Measurements from ENCODE around the gene AOPEP. TPM values are rescaled to one million over a fixed set of nuclear protein-coding genes. Genes with fewer than 3 reads are reported as not detected.

The AOPEP gene
- total and polyA plus RNA-seq, 2 of the 13 experiments (the other 11 are each of a cell fraction or from before 2014, with no cell fraction given), result 22.2 to 41.6 TPM

DNA sequence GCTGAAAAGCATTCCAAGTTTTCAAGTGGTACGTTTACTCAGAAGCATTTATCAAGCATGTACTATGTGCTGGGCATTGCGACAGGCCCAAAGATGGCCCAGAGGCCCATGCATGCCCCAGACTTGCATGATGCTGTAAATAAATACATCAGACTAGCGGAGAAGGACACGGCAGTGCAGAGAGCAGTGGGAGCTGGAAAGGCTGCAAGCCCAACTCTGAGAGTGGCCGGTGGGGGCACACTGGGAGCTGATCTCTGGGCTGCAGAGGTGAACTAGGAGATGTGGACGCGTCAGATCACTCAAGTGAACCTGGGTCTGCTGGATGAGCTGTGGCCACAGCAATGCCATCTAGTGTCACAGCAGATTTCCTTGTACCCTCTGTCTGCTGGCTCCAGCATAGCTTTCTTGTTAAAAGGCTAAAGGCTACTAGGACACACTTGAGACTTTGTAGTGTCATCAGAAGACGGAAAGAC is 344.1 kb downstream of the AOPEP start (continued):
- TF ChIP-seq ZNF549 (CRISPR knock-in tag; IDR thresholded peaks at IDR 0.05) (no peak), NBN (conservative IDR thresholded peaks at IDR 0.05) (no peak), HMG20A (CRISPR knock-in tag; IDR thresholded peaks at IDR 0.05; ENCODE audit: borderline replicate concordance) (no peak), XBP1 (CRISPR knock-in tag; IDR thresholded peaks at IDR 0.05) (no peak), ZNF614 (CRISPR knock-in tag; IDR thresholded peaks at IDR 0.05; ENCODE audit: borderline replicate concordance) (0 out of 2 replicates have a peak, but pooled peaks have one; percentile 32), HNRNPUL1 (IDR thresholded peaks at IDR 0.05; ENCODE audit: low read depth, low read length) (no peak), ZNF354B (CRISPR knock-in tag; IDR thresholded peaks at IDR 0.05) (no peak), KLF15 (CRISPR knock-in tag; IDR thresholded peaks at IDR 0.05; ENCODE audit: borderline replicate concordance) (no peak), TARDBP (CRISPR knock-in tag; IDR thresholded peaks at IDR 0.05) (no peak), MIER3 (CRISPR knock-in tag; IDR thresholded peaks at IDR 0.05; ENCODE audit: borderline replicate concordance) (no peak), ZSCAN30 (CRISPR knock-in tag; IDR thresholded peaks at IDR 0.05) (no peak), KDM4B (CRISPR knock-in tag; IDR thresholded peaks at IDR 0.05) (no peak), ZNF484 (CRISPR knock-in tag; IDR thresholded peaks at IDR 0.05; ENCODE audit: borderline replicate concordance, low read depth) (no peak), ZFP41 (CRISPR knock-in tag; IDR thresholded peaks at IDR 0.05; ENCODE audit: borderline replicate concordance) (no peak), POLR2A (IDR thresholded peaks at IDR 0.05; ENCODE audit: insufficient read depth in 1 of 2, low read depth in 2 of 2, low read length in 2 of 2) (no peak), SAFB2 (CRISPR knock-in tag; IDR thresholded peaks at IDR 0.05; ENCODE audit: borderline replicate concordance, low read depth) (no peak), SMARCC2 (IDR thresholded peaks at IDR 0.05) (no peak), ZNF3 (CRISPR knock-in tag; IDR thresholded peaks at IDR 0.05) (no peak)
- TF ChIP-seq, protein P1, sequence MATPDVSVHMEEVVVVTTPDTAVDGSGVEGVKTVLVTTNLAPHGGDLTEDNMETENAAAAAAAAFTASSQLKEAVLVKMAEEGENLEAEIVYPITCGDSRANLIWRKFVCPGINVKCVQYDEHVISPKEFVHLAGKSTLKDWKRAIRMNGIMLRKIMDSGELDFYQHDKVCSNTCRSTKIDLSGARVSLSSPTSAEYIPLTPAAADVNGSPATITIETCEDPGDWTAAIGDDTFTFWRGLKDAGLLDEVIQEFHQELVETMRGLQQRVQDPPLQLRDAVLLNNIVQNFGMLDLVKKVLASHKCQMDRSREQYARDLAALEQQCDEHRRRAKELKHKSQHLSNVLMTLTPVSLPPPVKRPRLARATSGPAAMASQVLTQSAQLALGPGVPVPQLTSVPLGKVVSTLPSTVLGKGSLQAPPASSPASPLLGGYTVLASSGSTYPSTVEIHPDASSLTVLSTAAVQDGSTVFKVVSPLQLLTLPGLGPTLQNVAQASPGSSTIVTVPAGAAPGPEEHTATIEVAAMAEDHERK (CRISPR knock-in tag; IDR thresholded peaks at IDR 0.05; ENCODE audit: low read depth), result no peak
- TF ChIP-seq, protein P2, sequence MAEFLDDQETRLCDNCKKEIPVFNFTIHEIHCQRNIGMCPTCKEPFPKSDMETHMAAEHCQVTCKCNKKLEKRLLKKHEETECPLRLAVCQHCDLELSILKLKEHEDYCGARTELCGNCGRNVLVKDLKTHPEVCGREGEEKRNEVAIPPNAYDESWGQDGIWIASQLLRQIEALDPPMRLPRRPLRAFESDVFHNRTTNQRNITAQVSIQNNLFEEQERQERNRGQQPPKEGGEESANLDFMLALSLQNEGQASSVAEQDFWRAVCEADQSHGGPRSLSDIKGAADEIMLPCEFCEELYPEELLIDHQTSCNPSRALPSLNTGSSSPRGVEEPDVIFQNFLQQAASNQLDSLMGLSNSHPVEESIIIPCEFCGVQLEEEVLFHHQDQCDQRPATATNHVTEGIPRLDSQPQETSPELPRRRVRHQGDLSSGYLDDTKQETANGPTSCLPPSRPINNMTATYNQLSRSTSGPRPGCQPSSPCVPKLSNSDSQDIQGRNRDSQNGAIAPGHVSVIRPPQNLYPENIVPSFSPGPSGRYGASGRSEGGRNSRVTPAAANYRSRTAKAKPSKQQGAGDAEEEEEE (CRISPR knock-in tag; IDR thresholded peaks at IDR 0.05; ENCODE audit: borderline replicate concordance), result no peak
- TF ChIP-seq, protein P3, sequence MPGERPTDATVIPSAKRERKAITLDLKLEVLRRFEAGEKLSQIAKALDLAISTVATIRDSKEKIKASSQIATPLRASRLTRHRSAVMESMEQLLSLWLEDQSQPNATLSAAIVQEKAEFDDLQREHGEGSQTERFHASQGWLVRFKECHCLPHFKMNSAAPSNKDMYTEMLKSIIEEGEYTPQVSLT (CRISPR knock-in tag; IDR thresholded peaks at IDR 0.05; ENCODE audit: borderline replicate concordance, low read depth), result no peak
- TF ChIP-seq, protein P4, sequence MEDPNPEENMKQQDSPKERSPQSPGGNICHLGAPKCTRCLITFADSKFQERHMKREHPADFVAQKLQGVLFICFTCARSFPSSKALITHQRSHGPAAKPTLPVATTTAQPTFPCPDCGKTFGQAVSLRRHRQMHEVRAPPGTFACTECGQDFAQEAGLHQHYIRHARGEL (CRISPR knock-in tag; IDR thresholded peaks at IDR 0.05), result no peak
- TF ChIP-seq, protein P5, sequence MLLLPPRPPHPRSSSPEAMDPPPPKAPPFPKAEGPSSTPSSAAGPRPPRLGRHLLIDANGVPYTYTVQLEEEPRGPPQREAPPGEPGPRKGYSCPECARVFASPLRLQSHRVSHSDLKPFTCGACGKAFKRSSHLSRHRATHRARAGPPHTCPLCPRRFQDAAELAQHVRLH (CRISPR knock-in tag; IDR thresholded peaks at IDR 0.05; ENCODE audit: borderline replicate concordance, low read depth), result no peak
- TF ChIP-seq, protein P6, sequence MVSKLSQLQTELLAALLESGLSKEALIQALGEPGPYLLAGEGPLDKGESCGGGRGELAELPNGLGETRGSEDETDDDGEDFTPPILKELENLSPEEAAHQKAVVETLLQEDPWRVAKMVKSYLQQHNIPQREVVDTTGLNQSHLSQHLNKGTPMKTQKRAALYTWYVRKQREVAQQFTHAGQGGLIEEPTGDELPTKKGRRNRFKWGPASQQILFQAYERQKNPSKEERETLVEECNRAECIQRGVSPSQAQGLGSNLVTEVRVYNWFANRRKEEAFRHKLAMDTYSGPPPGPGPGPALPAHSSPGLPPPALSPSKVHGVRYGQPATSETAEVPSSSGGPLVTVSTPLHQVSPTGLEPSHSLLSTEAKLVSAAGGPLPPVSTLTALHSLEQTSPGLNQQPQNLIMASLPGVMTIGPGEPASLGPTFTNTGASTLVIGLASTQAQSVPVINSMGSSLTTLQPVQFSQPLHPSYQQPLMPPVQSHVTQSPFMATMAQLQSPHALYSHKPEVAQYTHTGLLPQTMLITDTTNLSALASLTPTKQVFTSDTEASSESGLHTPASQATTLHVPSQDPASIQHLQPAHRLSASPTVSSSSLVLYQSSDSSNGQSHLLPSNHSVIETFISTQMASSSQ (IDR thresholded peaks at IDR 0.05; ENCODE audit: low read depth), result no peak
- TF ChIP-seq, protein P6 (CRISPR knock-in tag; IDR thresholded peaks at IDR 0.05; ENCODE audit: borderline replicate concordance), result no peak
